GM19395 (cell line): ENCODE results near the gene CTCFL.

Source experiments
- ATAC-seq: cut with Tn5 transposase; IDR thresholded peaks from one replicate; pipeline ENCODE4 v1.9.1; 2021; ENCODE audit warnings: mild to moderate bottlenecking, moderate library complexity; ENCODE audit not compliant: unreplicated experiment

The CTCFL gene

GRCh38 chr20:57537822-57538221, 12.9 kb upstream of the CTCFL start:
- ATAC-seq, result no peak

DNA sequence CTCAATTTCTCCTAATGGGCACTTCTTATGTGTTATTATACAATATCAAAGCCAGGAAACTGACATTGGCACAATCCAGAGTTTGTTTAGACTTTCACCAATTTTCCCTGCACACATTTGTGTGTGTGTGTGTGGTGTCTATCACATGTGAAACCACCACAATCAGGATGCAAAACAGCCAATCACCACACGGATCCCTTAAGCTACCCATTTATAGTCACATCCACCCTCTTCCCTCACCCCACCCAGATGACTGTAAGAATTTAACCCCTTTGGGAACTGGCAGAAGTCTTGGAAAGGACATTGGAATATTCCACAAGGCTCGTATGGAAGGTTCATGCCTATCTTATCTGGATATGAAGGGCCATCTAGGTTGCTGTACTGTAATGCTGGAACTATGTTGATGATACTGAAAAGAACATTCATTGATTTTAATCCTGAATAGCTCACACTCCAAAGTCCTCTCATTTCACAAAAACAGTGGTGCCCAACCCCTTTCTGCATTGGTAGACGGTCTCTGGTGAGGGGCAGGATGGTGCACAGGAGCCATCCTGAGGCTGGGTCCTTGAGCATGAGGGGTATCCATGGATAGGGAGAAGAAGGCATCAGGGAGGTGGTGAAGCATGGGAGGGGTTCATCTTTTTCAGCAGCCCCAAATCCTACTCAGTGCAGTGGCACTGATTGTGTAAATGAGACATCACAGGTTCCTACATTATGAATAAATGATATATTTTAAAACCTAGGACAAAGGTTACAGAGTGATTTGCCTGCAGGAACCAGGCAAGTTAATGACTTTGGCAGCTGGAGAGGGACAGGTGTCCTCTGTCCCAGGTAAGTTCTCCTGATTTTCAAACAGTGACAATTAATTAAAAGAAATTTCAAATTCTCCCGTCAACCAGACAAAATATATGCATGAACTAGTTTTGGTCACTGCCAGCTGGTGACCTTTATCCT, 12.1 kb upstream of the CTCFL start:
- no peak for ATAC-seq

DNA sequence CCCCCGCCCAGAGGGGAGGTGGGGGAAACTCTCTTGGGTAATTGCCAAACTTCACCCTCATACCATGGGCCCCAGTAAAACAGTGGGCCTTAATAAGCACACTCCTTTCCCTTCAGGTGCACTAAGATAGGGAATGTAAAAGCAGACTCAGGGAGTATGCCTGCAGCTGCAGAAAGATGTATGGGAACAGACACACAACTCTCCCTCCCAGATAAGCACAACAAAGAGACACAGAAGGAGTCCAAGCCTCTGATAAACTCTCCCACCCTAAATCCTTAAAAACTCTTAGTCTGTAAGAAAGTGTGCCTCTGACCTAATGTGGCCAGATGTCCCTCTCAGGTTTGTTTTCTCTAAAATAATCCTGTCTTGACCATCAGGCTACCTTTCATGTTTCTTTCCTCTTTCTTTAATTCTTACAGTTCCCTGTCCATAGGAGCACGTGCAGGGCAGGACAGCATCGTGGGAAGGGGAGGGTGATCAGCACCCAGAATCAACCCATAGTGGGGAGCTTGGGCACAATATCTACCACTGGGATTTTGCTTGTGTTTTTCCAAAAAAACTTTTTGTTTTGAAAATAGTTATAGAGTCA, 11.3 kb upstream of the CTCFL start:
- no peak for ATAC-seq

DNA sequence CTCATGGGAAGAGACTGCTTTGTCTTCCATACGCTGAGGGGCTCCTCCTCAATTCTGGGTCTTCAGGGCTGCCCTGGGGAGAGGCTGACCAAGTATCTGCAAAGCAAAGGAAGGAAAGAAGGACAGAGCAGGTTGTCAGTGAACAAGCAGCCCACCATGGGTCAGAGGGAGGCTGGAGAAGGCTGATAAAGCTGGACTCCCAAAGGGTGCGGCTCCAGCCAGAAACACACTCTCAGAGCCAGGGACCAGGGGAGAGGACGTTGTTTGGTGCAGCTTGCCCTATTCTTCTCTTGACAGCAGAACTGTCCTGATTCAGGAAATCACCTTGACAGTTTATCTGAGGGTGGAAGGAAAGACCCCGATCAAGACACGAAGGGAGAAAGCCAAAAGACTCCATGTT, 10.4 kb upstream of the CTCFL start:
- no peak for ATAC-seq

- no peak for ATAC-seq
Observed at GRCh38 chr20:57532104-57532503, 7.2 kb upstream of the CTCFL start.

DNA sequence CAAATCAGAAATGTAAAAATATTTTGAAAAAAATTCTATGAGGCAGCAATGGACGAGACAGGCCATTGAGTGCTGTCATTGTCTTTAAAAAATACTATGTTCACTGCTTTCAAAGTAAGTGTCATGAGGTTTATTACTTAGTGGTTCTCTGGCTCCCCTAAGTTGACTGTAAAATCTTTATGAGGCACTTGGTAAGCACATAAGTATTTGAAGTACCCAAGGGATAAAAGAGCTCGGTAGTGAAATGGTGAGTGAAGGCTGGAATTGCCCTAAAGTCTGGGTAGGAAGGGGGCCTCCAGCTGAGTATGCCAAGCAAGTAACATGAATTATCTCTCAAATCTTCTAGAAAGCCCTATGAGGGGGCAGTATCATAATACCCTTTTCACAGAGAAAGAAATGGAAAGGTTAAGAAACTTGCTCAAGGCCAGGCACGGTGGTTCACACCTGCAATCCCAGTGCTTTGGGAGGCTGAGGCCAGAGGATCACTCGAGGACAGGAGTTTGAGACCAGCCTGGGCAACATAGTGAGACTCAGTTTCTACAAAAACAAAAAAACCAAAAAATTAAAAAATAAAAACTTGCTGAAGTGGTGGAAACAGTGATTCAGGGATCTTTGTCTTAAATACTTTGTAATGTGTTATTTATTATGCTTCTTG, 5.5 kb upstream of the CTCFL start:
- ATAC-seq, result no peak

- no peak for ATAC-seq
Observed at GRCh38 chr20:57529810-57530209, 4.9 kb upstream of the CTCFL start.

GRCh38 chr20:57529160-57529585, 4.2 kb upstream of the CTCFL start:
- ATAC-seq, result no peak

DNA sequence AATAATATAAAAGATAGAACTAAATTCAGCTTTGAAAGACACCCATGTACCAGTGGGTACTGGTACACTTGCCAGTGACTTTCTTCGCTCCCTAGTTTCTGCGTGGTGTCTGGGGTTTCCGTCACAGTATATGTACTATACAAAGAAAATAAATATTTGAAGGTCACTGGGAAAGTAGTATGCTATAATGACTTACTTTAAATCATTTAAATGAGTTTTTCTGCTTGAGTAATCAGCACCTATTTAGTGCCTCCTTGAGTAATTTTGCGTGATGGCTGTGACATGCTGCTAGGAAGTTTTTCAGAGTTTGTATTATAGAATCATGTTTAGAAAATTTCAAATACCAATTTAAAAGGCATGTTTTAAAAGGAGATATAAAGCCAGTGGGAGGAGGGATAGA, 3.2 kb upstream of the CTCFL start:
- ATAC-seq, result no peak

DNA sequence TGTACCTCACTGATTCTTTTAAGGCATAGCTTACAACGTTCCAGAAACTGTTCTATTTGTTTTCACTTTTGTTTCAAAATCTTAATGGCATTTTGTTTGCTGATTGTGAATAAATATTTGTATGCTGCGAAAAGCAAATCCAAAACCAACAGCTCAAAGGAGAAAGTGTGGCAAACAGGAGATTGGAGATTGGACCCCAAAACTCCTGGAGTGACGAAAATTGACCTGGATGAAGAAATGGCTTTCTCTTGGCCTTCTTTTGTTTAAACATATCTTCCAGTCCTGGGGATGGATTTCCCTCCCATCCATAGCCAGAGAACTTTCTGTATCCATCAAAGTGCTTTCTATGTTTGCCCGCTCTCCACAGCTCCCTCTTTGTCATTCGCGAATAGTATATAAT, 2.8 kb upstream of the CTCFL start:
- no peak for ATAC-seq

DNA sequence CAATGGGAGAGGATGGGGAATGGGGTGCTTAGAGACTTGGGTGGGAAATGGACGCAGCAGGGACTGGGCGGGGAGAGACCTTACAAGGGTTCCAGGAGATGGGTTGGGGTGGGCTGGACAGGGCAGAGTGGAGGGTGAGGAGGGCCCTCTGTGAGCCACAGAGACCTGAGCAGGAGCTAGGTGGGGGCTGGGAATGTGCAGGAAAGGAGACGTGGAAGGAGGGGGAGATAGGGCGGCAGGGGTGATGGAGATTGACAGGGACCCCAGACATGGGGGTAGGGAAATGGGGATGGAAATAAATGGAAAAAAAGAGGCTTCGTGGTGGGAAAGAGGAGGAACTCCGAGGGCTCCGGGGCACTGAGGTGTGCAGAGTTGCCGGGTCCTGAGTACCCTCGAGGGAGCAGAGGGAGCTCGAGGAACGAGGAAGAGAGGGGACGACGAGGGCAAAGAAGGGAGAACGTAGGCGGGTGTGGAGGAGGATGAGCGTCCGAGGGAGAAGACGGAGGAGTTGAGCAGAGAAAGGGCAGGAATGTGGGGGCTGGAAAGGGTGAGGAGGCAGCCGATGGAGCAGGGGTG, 2.0 kb upstream of the CTCFL start:
- no peak for ATAC-seq

DNA sequence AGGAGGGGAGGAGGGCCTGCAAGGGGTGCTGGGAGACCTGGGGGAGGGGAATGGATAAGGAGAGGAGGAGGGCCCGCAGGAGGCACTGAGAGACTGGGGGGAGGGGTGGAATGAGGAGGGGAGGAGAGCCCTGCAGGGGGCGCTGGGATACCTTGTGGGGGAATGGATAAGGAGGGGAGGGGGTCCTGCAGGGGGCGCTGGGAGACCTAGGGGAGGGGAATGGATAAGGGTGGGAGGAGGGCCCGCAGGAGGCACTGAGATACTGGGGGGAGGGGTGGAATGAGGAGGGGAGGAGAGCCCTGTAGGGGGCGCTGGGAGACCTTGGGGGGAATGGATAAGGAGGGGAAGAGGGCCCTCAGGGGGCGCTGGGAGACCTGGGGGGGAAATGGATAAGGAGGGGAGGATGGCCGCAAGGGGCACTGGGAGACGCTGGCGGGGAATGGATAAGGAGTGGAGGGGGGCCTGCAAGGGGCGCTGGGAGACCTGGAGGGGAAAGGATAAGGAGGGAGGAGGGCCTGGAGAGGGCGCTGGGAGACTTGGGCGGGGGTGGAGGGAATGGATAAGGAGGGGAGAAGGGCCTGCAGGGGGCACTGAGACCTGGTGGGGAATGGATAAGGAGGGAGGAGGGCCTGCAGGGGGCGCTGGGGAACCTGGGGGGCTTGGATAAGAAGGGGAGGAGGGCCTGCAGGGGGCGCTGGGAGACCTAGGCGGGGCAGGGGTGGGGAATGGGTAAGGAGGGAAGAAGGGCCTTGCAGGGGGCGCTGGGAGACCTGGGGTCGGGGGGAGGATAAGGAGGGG, 1.3 kb upstream of the CTCFL start:
- ATAC-seq, result no peak

GRCh38 chr20:57525328-57526086, 567 bp upstream of the CTCFL start:
- no peak for ATAC-seq

- ATAC-seq, result no peak
Observed at GRCh38 chr20:57523782-57524181, 1.2 kb downstream of the CTCFL start.

DNA sequence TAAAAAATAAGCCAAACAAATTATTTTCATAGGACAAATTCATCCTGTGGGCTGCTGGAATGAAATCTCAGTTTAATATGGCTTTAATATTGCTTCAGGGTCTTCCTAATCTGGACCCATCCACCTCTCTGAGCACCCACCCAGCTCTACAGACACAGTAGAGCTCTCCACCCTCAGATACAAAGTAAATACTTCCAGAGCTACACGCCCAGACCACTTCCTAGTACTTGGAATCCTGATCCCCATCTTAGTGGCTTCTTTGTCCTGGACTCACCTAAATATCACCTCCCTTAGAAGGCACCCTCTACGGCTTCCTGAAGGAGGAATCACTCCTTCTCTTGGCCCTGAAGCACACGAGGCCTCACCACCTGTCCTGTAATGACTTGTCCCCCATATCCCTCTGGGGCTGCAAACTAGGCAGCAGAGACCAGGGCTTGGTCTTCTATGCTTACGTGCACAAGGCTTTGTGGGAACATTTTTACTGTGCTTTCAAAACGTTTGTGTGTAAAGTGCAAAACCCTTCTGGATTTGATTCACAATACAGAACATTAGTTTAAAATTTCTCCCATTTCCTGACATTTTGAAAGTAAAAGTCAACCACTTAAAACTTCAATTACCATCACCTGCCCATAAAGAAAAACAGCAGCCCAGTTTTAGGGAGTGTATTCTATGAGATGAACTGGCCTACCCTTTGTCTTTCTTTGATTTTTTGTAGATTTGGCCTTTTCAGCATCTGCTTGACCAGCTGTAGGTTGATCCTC, 2.4 kb downstream of the CTCFL start:
- no peak for ATAC-seq

- no peak for ATAC-seq
Observed at GRCh38 chr20:57517904-57518303, 7.0 kb downstream of the CTCFL start.

GRCh38 chr20:57514273-57514751, 10.6 kb downstream of the CTCFL start:
- ATAC-seq, result no peak

DNA sequence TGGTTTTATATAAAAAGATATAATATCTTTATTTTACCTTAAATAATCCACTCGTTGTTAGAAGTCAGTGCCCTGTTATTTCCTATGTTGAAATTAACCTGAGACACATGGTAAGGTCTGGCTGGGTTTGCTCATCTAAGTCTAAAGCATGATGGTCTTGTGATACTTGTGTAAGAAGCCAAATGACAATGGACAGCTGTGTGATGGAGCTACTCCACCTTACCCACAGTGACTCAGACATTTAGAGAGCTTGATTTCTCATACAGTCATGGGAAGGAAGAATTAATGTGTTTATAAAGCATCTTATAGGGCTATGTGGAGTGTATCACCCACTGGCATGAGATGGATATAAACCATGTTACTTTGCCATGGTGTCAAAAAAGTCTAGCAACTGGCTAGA, 11.7 kb downstream of the CTCFL start:
- ATAC-seq, result no peak

GRCh38 chr20:57512432-57512831, 12.5 kb downstream of the CTCFL start:
- no peak for ATAC-seq
